Measurements from ENCODE around the gene RIPK1.

DNA sequence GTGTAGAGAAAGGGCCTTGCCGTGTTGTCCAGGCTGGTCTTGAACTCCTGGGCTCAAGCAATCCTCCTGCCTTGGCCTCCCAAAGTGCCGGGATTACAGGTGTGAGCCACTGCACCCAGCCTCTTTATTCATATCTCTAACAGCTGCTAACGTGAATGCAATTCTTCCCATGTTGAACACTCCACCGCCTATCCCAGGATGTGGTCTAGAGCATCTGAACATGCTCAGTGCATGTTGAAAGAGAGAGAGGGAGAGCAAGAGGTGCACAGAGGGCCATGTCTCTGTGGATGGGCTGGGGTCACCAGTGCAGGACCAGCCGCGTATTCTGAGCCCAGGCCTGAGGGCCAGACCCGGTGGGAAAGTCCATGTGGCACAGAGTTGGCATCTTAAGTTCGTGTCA is 76.3 kb downstream of the RIPK1 start:
- TF ChIP-seq, protein P1, sequence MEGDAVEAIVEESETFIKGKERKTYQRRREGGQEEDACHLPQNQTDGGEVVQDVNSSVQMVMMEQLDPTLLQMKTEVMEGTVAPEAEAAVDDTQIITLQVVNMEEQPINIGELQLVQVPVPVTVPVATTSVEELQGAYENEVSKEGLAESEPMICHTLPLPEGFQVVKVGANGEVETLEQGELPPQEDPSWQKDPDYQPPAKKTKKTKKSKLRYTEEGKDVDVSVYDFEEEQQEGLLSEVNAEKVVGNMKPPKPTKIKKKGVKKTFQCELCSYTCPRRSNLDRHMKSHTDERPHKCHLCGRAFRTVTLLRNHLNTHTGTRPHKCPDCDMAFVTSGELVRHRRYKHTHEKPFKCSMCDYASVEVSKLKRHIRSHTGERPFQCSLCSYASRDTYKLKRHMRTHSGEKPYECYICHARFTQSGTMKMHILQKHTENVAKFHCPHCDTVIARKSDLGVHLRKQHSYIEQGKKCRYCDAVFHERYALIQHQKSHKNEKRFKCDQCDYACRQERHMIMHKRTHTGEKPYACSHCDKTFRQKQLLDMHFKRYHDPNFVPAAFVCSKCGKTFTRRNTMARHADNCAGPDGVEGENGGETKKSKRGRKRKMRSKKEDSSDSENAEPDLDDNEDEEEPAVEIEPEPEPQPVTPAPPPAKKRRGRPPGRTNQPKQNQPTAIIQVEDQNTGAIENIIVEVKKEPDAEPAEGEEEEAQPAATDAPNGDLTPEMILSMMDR (IDR thresholded peaks at IDR 0.05; ENCODE audit: insufficient read depth, low read length): no peak
- TF ChIP-seq POLR2AphosphoS5 (IDR thresholded peaks at IDR 0.05; ENCODE audit: low read depth): no peak
